ENCODE results near the gene FYB1.
A peak's percentile ranks its signal among the peaks of the same experiment; 100 is the strongest.
"Not testable (repeated sequence)": the region's sequence is repeated elsewhere in the genome, so short reads cannot be mapped to it uniquely, and the experiment has no call there.

FYB1 gene, protein sequence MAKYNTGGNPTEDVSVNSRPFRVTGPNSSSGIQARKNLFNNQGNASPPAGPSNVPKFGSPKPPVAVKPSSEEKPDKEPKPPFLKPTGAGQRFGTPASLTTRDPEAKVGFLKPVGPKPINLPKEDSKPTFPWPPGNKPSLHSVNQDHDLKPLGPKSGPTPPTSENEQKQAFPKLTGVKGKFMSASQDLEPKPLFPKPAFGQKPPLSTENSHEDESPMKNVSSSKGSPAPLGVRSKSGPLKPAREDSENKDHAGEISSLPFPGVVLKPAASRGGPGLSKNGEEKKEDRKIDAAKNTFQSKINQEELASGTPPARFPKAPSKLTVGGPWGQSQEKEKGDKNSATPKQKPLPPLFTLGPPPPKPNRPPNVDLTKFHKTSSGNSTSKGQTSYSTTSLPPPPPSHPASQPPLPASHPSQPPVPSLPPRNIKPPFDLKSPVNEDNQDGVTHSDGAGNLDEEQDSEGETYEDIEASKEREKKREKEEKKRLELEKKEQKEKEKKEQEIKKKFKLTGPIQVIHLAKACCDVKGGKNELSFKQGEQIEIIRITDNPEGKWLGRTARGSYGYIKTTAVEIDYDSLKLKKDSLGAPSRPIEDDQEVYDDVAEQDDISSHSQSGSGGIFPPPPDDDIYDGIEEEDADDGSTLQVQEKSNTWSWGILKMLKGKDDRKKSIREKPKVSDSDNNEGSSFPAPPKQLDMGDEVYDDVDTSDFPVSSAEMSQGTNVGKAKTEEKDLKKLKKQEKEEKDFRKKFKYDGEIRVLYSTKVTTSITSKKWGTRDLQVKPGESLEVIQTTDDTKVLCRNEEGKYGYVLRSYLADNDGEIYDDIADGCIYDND

GRCh38 chr5:39219437-39219836 is at the start of gene FYB1:
TSS of gene FYB1 (minus strand) at chr5:39219563. CDS start at chr5:39202960, 16,603 bp downstream.
- DNase-seq, result peak; percentile 83 to 95 (median 92)

- DNase-seq, result no peak
Measured at GRCh38 chr5:39267186-39267585, 47.8 kb upstream of the FYB1 start.

DNA sequence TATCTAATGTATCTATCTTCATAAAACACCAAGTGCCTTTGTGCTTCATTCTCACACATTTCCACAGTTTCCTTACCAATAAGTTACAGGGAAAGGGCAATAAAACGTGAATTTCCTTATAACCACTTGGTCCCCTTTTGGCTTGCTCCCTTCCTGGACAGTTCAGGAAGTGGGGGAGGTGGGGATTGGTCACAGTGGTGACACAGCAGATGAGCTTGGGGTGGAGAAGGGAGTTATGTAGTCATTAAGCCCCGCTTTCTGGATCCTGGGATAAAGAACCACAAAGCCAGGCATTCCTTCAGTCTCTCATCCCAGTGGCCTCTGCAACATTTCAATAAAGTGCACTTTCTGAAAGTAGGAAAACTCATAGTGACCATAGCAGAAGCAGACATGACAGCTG is 47.1 kb upstream of the FYB1 start:
- DNase-seq, result peak; percentile 66 to 74 (median 73)

- DNase-seq, result no peak
Measured at GRCh38 chr5:39264528-39264927, 45.2 kb upstream of the FYB1 start.

- peak; percentile 51 to 60 (median 59) for DNase-seq
Measured at GRCh38 chr5:39262981-39263380, 43.6 kb upstream of the FYB1 start.

- DNase-seq, result no peak
Measured at GRCh38 chr5:39260095-39260494, 40.7 kb upstream of the FYB1 start.

DNA sequence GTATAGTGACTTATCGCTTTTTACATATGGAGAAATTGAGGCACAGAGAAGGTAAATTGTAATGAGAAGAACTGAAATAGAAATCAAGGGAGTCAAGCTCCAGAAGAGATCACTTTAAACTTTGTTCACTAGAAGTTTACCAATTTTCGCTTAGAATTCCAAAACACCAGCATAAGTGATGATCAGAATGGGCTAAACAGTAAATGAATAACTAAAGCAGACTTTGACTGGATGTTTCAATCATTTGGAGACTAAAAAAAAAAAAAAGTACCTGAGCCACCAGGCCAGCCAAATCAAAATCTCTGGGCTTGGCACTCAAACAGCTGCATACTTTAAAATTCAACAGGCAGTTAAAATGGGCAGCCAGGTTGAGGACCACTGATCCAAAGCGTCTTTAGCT is 38.2 kb upstream of the FYB1 start:
- no peak for DNase-seq

- peak; percentile 81 to 94 (median 94) for DNase-seq
Measured at GRCh38 chr5:39256477-39257235, 37.3 kb upstream of the FYB1 start.

GRCh38 chr5:39255406-39255805 is 36.0 kb upstream of the FYB1 start:
- DNase-seq, result no peak

GRCh38 chr5:39254671-39255070 is 35.3 kb upstream of the FYB1 start:
- no peak for DNase-seq

DNA sequence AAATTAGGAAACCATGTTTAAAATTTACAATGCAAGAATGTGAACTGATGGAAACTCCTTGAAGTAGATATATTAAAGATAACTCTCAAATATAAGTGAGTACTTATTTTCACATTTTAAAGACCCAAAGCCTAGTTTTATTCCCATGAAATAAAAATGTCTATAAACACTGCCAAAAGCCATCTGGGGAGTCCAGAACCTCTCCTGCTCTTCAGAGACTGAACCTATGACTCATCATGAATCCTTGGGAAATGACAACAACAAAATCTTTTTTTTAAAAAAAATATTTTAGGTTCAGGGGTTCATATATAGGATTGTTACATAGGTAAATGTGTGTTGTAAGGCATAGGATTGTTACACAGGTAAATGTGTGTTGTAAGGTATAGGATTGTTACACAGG is 33.8 kb upstream of the FYB1 start:
- DNase-seq, result peak in 2 of 3 donors; percentile 57 to 59

GRCh38 chr5:39249564-39250274 is 30.4 kb upstream of the FYB1 start:
- peak in 1 of 3 donors; percentile 39 for DNase-seq

DNA sequence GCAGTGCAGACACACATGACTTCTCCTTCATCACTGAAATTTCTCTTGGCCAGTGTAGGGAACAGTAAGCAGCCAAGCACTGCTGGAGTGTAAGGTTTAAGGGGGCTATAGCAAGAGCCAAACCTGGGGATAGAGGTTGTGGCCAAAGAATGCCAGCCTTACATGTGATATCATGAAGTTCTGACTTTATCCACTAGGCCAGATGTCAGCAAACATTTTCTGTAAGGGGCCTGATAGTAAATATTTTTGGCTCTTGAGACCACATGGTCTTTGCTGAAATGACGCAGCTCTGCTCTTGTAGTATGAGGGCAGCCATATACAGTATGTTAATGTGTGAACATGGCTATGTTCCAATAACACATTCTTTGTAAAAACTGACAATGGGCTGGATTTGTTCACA is 29.7 kb upstream of the FYB1 start:
- no peak for DNase-seq

GRCh38 chr5:39240750-39241149 is 21.4 kb upstream of the FYB1 start:
- DNase-seq, result no peak

- DNase-seq, result peak; percentile 26 to 38 (median 30)
Measured at GRCh38 chr5:39238366-39239105, 19.2 kb upstream of the FYB1 start.

GRCh38 chr5:39236718-39237117 is 17.4 kb upstream of the FYB1 start:
- no peak for DNase-seq

DNA sequence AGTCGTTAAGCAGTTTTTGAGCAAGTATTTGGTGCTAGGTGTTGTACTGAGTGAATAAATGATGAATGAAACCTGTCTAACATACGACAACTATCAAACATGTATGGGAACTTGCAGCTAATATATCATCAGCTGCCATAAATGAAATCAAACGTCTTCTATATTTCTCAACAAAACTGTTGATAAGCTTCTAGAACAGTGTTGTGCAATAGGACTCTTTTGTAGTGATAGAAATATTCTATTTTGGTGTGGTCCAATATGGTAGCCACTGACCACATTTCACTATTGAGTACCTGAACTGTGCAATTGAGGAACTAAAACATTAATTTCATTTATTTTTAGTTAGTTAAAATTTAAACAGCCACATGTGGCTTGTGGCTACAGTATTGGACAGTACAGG is 16.3 kb upstream of the FYB1 start:
- DNase-seq, result no peak

DNA sequence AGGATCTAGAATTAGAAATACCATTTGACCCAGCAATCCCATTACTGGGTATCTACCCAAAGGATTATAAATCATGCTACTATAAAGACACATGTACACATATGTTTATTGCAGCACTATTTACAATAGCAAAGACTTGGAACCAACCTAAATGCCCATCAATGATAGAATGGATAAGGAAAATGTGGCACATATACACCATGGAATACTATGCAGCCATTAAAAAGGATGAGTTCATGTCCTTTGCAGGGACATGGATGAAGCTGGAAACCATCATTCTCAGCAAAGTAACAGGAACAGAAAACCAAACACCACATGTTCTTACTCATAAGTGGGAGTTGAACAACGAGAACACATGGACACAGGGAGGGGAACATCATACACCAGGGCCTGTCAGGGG is 15.1 kb upstream of the FYB1 start:
- not testable (repeated sequence) for DNase-seq

DNA sequence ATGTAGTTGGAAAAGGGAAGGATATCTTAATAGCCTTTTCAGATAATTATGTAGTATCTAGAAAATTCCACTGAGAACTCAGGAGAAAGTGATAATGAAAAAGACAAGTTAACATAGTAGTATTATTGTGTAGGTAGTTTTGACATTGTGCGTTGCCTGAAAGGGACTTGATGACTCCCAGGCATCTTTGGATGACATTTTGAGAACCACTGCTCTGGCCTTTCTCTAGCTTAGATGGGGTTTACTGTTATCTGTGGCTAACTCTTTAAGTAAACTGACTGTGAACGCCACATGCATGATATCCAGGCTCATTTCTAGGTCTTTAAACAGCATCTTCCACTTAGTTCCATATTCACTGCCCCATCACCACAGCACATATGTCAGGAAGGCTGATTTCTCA is 14.4 kb upstream of the FYB1 start:
- no peak for DNase-seq

- DNase-seq, result peak in 1 of 3 donors; percentile 45
Measured at GRCh38 chr5:39231705-39232525, 12.6 kb upstream of the FYB1 start.

GRCh38 chr5:39228596-39228995 is 9.2 kb upstream of the FYB1 start:
- peak in 2 of 3 donors; percentile 40 to 49 for DNase-seq

All from suppressor macrophage treated with lipopolysaccharide for 1 hour (primary cell).